GM18505 (cell line): ENCODE data around the gene PSMD3.

Source experiments
- ATAC-seq: cut with Tn5 transposase; IDR thresholded peaks from one replicate; pipeline ENCODE4 v1.9.1; 2021; ENCODE audit not compliant: unreplicated experiment
- POLR2A ChIP-seq: IDR thresholded peaks from 4 replicates; pipeline ENCODE4 v1.6.1; 2011; ENCODE audit warnings: borderline replicate concordance; ENCODE audit not compliant: insufficient read depth, insufficient read length; ENCODE audit errors: extremely low read depth

The PSMD3 gene

DNA sequence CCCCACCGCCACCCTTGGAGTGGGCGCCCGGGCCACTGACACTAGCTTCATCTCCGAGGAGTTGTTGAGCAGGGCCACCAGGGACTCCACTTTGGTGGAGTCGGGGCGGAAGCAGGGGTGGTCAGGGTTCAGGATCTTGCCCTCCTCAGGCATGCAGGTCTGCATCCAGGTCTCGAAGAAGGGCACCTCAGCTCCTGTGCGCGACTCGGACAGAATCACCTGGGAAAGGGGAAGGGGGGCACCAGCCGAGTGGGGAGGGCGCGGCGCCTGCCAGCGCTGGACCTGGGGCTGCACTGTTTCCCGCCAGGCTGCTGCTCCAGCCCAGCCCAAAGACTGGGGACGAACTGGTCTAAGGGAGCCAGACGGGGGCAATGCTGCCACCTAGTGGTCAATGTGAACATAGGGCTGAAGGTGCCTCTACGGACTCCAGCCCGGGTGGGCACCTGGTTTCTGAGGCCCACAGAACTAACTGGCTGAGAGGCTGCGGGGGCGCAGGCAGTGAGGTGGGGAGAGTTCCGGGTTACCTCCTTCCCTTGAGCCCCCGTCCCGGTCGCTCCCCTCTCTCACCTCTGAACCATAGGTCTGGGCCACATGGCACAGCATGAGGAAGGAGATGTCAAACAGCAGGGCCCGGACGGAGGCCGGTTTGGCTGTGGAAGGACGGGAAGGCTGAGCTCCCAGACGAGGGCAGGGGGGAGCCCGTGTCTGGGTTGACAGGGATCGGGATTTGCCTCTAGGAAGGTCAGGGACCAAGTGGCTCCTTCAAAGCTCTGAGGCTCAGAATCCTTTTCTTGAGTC is 46.4 kb downstream of the PSMD3 start:
- TF ChIP-seq POLR2A = no peak
- no peak for ATAC-seq

DNA sequence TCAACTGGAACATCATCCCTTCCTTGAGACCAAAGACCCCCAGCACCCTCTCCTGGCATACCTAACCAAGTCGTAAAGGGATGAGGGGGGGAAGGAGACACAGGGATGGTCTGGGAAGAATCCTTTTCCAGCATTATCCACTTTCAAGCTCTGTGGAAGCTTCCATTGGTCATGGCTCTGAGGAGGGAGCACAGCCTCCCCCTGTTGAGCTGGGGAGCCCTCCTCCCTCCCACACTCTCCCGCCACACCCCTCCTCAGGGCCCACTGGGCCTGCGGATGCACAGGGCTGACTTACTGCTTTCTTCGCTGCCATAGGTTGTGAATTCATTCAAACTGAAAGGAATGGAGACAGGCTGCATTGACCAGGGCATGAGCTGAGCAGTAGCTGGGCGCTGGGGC is 47.0 kb downstream of the PSMD3 start:
- TF ChIP-seq POLR2A = no peak
- no peak for ATAC-seq

DNA sequence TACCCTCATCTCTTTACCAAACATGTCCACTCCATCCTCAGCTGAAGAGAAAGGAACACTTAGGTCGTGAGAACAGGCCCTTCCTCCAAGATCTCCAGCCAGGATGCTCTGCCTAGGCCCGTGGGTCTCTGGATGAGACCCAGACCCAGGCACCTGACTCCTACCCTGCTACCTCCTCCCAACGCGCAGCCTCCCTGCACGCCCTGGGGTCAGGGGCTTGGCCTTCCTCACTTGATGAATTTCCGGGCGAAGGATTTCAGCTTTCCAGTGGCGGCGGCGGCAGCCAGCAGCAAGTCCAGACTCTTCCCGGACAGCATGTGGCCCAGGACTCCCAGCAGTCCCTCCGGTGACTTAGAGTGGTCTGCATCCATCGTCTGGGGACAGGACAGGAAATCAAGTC is 48.0 kb downstream of the PSMD3 start:
- ATAC-seq = no peak
- no peak for TF ChIP-seq POLR2A

DNA sequence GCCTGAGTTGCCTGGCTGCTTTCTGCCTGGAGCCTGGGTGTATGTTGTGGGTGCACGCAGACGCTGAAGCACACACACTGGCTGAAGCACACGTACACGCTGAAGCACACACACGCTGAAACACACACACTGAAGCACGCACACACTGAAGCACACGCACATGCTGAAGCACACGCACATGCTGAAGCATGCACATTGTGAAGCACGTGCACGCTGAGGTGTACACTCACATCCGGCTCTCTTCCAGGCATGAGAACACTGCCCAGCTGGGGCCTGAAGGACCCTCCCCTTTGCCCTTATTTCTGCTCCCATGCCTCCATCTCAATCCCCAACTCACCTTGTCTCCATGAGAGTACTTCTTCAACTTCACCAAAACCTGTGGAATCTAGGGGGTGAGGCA is 51.1 kb downstream of the PSMD3 start:
- TF ChIP-seq POLR2A = no peak
- no peak for ATAC-seq

DNA sequence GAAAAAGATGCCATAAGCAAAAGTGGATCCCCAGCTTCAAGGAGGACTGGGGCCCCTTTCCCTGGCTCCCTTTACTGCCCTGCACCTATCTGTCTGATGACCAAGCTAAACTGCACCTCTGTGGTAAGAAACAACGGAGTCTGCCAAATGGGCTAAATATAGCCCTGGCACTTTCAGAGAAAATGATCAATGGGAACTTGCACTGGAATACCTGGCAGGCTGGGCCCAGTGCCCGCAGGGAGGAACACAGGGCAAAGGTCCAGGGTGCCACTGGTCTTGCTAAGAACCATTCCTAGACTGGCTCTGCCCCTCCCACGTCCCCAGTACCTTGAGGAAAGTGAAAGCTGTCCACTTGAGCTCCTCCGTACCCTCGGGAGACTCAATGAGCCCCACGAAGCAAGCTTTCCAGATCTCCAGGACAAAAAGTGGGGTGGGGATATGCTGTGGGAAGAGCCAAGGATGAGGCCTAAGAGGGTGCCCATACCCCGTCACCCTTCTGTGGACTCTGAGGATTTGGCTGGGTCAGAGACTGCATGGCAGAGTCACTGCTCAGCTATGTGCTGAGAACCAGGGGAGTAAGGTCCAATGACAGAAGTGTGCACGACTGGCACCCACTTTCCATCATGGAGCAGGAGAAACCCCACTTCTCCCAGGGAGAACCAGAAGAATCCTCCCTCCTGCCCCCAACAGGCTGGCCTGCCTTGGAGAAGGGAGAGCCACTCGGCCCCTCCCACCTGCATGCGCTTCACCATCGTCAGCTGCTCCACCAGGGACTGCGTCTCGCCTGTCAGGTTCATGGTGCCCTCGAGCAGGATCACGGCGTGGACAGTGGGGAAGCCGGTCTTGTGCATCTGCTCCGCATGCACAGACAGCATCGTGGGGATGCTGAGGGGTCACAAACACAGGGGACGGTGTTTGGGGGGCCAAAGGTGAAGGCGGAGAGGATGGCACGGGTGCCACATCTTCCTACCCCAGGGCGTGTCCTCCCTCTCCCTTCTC is 52.0 kb downstream of the PSMD3 start:
- TF ChIP-seq POLR2A = no peak
- no peak for ATAC-seq

DNA sequence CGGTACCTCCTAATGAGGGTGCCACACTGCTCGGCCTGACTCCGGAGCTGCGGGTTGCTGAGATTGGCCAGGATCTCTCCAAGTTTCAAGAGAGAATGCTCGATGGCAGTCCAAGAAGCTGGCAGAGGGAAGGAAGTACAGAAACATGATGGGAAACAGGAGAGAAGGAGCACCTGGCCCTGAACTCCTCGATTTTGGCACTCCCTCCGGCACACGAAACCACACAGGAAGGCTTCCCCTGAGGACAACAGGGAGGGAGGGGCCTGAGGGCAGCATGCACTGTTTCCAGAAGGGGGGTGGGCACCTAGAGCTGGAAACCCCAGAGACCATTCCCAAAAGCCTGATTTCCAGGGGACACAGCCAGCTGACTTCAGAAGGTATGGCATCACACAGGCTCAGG is 52.7 kb downstream of the PSMD3 start:
- no peak for TF ChIP-seq POLR2A
- ATAC-seq = no peak

DNA sequence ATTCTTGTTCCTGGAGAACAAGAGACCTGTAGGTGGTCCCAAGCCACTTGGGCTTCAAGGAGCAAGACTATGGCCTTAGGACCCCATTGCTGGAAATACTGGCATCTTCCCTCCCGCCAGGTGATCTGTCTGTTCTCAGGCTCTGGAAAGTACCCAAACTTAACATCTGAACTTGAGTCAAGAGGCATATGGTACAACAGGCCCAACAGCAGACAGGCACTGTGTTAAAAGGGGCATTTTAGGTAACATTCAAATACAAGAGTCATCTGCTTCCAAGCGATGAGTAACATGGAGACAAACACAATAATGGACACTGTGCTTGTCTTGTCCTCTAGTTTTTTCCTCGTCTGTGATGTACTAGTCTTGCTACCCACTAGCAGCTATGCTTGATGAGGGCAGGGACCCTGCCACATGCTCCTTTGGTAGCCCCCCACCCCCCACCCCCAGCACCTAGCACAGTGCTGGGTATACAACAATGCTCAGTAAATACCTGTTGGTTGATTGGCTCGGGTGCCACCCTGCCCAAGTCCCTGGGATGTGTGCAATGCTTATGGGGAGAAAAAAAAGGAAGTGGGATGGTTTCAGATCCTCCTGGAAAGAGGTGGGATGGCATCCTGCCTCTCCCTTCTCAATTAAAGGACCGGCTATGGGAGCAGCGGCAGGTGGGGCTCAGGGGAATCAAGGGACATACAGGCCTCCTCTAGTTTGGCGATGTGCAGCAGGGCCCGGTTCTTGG is 54.0 kb downstream of the PSMD3 start:
- TF ChIP-seq POLR2A = no peak
- ATAC-seq = no peak

DNA sequence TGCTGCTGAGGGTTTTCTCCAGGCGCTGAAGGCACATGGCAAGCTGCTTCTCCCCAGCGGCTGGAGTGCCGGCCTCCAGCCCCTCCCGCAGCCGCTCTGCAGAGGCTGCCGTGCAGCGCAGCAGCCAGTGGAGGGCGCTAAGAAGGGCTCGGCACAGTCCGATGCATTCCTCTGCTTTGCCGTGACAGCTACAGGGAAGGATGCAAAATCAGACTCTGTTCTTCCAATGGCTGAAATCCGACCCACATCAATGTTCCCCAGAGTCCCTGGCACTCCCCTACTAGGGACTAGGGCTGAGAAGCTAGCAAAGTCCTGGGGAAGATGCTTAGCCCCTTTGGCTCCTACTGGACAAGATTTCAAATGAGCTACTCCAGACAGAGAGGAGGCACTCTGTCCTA is 54.6 kb downstream of the PSMD3 start:
- TF ChIP-seq POLR2A = no peak
- no peak for ATAC-seq

DNA sequence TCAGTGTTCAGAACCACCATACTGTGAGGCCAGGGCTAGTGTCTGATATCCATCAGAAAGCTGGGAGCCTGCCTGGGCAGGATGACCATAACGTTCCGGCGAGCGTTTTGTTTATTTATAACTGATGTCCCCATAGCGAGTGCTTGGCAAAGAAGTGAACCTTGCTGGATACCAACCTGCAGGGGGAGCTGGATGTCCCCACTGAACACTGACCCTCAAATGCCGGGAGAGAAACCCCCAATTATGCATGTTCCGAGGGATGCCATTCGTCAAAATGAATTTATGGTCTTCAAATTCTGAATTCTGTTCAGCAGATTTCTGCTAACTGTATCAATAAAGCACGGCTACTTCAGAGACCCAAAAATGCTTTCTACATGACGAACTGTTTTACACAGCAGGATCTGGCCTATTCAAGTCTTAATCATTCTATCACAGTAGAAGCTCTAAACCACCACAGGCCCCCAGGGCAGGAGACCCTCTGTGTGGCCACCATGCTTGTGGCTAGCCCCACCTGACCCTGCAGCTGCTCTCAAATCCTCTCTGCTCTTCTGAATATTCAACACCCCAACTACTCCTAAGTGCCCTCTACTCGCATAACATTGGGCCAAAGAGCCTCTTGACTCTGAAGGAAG is 58.4 kb downstream of the PSMD3 start:
- ATAC-seq = no peak
- no peak for TF ChIP-seq POLR2A

DNA sequence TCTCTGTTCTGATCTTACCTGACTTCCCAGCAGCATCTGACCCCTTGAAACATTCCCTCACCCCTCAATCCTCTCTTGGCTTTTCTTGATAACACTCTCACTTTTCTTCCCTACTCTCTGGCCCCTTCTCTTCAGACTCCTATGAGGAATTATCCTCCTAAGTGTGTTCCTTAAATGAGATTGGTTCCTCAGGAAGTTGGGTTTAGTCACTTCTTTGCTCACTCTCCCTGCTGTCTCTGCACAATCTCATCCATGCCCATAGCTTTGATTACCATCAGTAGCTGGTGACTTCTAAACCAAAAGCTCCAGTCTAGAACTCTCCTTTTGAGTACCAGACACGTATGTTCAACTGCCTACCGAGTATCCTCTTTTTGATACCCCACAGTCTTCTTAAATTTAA is 60.6 kb downstream of the PSMD3 start:
- TF ChIP-seq POLR2A = no peak
- ATAC-seq = no peak
